Muscle of arm (tissue), 14 donors: ENCODE results near the gene SLC29A1. TPM values are rescaled to one million over a fixed set of nuclear protein-coding genes. Genes with fewer than 3 reads are reported as not detected.
A peak's percentile ranks its signal among the peaks of the same experiment; 100 is the strongest.
"Not testable (repeated sequence)": the region's sequence is repeated elsewhere in the genome, so short reads cannot be mapped to it uniquely, and the experiment has no call there.

Experiments used
- DNase-seq: peaks from one replicate; pipeline ENCODE4 v3.0.0-alpha.2; 2013
- long read RNA-seq, 11 donors: transcript quantifications; one replicate each; lab custom pipeline, GENCODE V29; 2026
- polyA plus RNA-seq, 12 donors: library from polyadenylated mRNA; unstranded; fragments of 120-200 nt; gene quantifications; one replicate each; pipeline ENCODE4 v1.2.1, GENCODE V29; 2013; ENCODE audit not compliant: insufficient read length in 12 of 12

SLC29A1 gene
- 10 to 100 TPM in 11 of 12 donors, not detected in 1; 55.1 to 90.8 (median 73.6) TPM for polyA plus RNA-seq
- long read RNA-seq, donor 1, partial matches to known transcripts = 43 of 49 reads
- long read RNA-seq, donor 1, other reads (novel, unspliced or antisense) = 0 of 49 reads
- long read RNA-seq, donor 2, transcript SLC29A1-201 (12 exons, 2,159 nt) = minor isoform, 6 of 26 reads
- long read RNA-seq, donor 2, transcript SLC29A1-206 (13 exons, 2,183 nt) = major isoform, 9 of 26 reads
- long read RNA-seq, donor 2, partial matches to known transcripts = 0 of 26 reads
- long read RNA-seq, donor 2, other reads (novel, unspliced or antisense) = 5 of 26 reads
- long read RNA-seq, donor 3, partial matches to known transcripts = 0 of 4 reads
- long read RNA-seq, donor 3, other reads (novel, unspliced or antisense) = 0 of 4 reads
- long read RNA-seq, donor 4, partial matches to known transcripts = 0 of 2 reads
- long read RNA-seq, donor 4, other reads (novel, unspliced or antisense) = 0 of 2 reads
- long read RNA-seq, donor 5, transcript SLC29A1-209 (13 exons, 2,318 nt) = minor isoform, 5 of 55 reads
- long read RNA-seq, donor 5, transcript SLC29A1-206 (13 exons, 2,183 nt) = major isoform, 15 of 55 reads
- long read RNA-seq, donor 5, partial matches to known transcripts = 30 of 55 reads
- long read RNA-seq, donor 5, other reads (novel, unspliced or antisense) = 0 of 55 reads
- long read RNA-seq, donor 6, partial matches to known transcripts = 0 of 6 reads
- long read RNA-seq, donor 6, other reads (novel, unspliced or antisense) = 0 of 6 reads
- long read RNA-seq, donor 7, partial matches to known transcripts = 0 of 6 reads
- long read RNA-seq, donor 7, other reads (novel, unspliced or antisense) = 0 of 6 reads
- long read RNA-seq, donor 8, transcript SLC29A1-206 (13 exons, 2,183 nt) = major isoform, 7 of 26 reads
- long read RNA-seq, donor 8, transcript SLC29A1-209 (13 exons, 2,318 nt) = minor isoform, 5 of 26 reads
- long read RNA-seq, donor 8, partial matches to known transcripts = 10 of 26 reads
- long read RNA-seq, donor 8, other reads (novel, unspliced or antisense) = 0 of 26 reads
- long read RNA-seq, donor 9, partial matches to known transcripts = 0 of 3 reads
- long read RNA-seq, donor 9, other reads (novel, unspliced or antisense) = 0 of 3 reads
- long read RNA-seq, donor 10, transcript SLC29A1-206 (13 exons, 2,183 nt) = major isoform, 8 of 48 reads
- long read RNA-seq, donor 10, partial matches to known transcripts = 35 of 48 reads
- long read RNA-seq, donor 10, other reads (novel, unspliced or antisense) = 0 of 48 reads
- long read RNA-seq, donor 11, transcript SLC29A1-206 (13 exons, 2,183 nt) = major isoform, 7 of 17 reads
- long read RNA-seq, donor 11, partial matches to known transcripts = 5 of 17 reads
- long read RNA-seq, donor 11, other reads (novel, unspliced or antisense) = 0 of 17 reads

- DNase-seq = peak; percentile 56
Observed at GRCh38 chr6:44223319-44224028, at the start of gene SLC29A1. Gene SLC29A1, plus strand, starts transcription at chr6:44223595. Its CDS starts 3,719 bp downstream, at chr6:44227314.

DNA sequence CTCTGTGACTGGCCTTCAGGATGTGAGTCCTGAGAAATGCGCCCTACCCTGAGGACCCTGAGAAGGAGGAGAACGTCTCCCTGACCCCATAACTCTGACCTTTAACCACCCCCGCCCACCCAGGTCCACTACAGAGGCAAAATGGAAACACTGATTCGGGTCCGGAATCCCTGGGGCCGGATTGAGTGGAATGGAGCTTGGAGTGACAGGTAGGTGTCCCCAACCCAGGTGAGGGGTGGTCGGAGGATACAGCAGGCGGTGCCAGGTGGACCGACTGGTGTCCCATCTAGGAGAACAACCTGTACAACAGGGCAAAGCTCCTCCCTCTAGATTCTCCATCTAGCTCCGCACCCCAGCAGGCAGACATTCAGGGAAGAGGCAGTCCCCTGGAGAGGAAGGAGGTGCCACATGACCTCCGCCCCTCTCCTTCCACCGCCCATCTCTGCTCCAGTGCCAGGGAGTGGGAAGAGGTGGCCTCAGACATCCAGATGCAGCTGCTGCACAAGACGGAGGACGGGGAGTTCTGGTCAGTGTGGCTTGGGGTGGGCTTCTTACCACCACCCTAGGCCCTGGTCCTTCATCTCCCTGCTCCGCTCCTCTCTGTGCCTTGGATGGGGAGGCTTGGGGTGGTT is 47.1 kb upstream of the SLC29A1 start:
- no peak for DNase-seq

DNA sequence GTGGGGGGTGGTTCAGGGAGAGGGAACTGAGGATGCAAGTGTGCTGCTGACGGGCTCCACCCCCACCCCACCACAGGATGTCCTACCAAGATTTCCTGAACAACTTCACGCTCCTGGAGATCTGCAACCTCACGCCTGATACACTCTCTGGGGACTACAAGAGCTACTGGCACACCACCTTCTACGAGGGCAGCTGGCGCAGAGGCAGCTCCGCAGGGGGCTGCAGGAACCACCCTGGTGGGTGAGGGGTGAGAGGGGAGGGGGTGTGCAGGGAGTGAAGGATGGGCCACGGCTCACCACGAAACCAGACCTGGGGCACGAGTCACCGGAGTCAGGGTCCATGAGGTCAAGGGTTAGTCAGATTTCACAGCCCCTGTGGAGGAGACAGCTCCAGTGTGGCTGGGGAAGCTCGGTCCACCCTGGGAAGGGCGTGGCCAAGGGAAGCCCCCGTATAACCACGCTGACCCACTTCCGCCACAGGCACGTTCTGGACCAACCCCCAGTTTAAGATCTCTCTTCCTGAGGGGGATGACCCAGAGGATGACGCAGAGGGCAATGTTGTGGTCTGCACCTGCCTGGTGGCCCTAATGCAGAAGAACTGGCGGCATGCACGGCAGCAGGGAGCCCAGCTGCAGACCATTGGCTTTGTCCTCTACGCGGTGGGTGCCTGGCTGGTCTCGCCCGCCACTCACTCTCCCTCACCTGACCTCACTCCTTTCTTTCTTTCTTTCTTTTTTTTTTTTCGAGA is 46.5 kb upstream of the SLC29A1 start:
- no peak for DNase-seq

DNA sequence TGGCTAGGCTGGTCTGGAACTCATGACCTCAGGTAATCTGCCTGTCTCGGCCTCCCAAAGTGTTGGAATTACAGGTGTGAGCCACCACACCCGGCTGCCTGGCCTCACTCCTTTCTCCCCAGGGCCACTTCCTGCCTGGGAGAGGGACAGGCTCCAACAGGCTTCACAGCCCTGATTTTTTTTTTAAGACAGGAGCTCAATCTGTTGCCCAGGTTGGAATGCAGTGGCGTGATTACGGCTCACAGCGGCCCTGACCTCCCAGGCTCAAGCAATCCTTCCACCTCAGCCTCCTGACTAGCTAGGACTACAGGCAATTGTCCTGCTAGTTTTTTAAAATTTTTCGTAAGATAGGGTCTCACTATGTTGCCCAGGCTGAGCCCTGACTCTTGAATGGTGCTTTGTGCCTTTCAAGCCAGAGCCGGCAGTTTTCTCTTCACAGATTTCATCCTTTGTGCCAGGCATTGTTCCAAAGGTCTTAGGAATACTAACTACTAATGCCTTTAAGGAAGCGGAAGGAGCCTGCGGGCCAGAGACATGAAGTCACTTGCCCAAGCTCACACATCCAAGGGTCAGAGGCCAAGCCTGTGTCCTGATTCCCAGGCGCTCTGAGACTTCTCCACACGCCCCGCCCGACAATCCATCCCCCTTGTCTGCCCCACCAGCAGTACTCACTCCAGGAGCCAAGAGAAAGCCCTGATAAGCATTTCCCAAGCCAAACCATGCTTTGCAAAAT is 45.5 kb upstream of the SLC29A1 start:
- DNase-seq = no peak

- DNase-seq = no peak
Observed at GRCh38 chr6:44178424-44179071, 44.8 kb upstream of the SLC29A1 start.

DNA sequence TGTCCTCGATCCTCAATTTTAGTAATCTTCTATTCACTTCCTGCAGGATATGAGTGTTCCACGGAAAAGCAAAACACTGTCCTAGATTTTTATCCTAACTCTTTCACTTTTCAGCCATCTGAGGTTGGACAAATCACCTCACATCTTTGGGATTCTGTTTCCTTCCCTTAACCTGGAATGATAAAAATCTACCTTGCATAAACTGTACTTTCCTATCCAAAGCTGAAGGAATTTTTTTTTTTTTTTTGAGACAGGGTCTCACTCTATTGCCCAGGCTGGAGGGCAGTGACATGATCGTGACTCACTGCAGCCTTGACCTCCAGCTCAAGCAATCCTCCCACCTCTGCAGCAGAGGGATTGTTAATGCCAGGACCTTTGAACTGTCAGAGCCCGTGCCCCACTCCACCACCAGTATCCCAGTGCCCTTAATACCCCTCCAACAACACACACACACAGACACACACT is 44.3 kb upstream of the SLC29A1 start:
- no peak for DNase-seq

GRCh38 chr6:44179648-44180047 is 43.7 kb upstream of the SLC29A1 start:
- no peak for DNase-seq

GRCh38 chr6:44180406-44180805 is 43.0 kb upstream of the SLC29A1 start:
- no peak for DNase-seq

- DNase-seq = no peak
Observed at GRCh38 chr6:44180886-44181285, 42.5 kb upstream of the SLC29A1 start.

DNA sequence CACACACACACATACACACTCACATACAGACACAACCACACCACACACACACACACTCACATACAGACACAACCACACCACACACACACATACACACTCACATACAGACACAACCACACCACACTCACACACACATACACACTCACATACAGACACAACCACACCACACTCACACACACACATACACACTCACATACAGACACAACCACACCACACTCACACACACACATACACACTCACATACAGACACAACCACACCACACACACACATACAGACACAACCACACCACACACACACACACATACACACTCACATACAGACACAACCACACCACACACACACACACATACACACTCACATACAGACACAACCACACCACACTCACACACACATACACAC is 41.6 kb upstream of the SLC29A1 start:
- DNase-seq = not testable (repeated sequence)

DNA sequence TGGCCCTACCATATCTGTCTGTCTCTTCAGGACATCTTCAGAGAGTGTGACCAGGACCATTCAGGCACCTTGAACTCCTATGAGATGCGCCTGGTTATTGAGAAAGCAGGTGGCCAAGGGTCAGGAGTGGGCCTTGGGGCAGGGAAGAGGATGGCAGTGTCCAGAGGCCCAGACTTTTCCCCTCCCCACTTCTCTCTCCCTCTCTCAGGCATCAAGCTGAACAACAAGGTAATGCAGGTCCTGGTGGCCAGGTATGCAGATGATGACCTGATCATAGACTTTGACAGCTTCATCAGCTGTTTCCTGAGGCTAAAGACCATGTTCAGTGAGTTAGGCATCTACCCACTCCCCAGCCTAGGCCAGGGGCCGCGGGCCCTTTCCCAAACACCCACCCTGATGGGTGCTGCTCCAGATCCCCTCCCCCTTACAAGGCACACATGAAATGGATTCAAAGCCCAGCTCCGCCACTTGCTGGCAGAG is 40.4 kb upstream of the SLC29A1 start:
- no peak for DNase-seq

DNA sequence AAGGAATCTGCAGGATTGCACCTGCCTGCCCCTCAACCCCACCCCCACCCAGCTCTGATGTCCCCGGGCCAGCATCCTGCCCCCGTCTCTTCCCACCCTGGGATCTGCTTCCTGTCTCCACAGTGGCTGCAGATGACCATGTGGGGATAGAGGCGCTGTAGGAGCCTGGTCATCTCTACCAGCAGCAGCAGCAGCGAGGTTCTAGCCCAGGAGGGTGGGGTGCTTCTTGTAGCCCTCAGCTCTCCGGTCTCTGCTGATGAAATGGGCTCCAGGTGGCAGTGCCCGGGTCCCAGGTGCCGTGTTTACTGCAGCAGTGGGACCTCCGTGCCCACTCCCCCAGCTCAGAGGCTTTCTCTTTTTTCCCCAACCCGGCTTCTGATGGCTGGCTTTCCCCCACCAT is 39.6 kb upstream of the SLC29A1 start:
- DNase-seq = no peak

GRCh38 chr6:44185356-44185755 is 38.0 kb upstream of the SLC29A1 start:
- not testable (repeated sequence) for DNase-seq

- no peak for DNase-seq
Observed at GRCh38 chr6:44185953-44186634, 37.3 kb upstream of the SLC29A1 start.

- DNase-seq = no peak
Observed at GRCh38 chr6:44186635-44187025, 36.8 kb upstream of the SLC29A1 start.

GRCh38 chr6:44188819-44189218 is 34.6 kb upstream of the SLC29A1 start:
- DNase-seq = no peak

- no peak for DNase-seq
Observed at GRCh38 chr6:44189257-44189656, 34.1 kb upstream of the SLC29A1 start.

GRCh38 chr6:44190715-44191114 is 32.7 kb upstream of the SLC29A1 start:
- no peak for DNase-seq
